ENCODE results near the gene MICOS13. TPM values are rescaled to one million over a fixed set of nuclear protein-coding genes. Genes with fewer than 3 reads are reported as not detected.

Gene MICOS13
- polyA plus RNA-seq, 1 of the 3 experiments (the other 2 are of a cell fraction): 112 TPM

DNA sequence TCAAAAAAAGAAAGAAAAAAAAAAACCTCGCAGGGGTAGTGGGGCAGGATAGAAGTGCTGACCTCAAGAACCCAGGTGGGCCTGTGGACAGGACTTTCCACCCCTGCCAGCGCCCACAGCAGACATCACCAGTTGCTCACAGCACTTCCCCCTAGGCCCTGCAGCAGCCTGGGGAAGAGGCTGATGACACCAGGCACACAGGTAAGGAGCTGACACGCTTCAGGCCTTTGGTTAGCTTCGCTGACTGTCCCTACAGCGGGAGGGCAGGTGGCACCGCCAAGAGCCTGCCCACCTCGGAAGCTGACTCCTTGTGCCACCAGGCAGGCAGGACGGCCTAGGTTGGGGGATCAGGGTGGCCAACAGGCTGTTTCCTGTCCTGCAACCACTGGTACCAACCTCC, 30.7 kb upstream of the MICOS13 start:
- ChIA-PET POLR2A (interaction anchor here (0.8 kb wide), 1 partner anchor 10 kb away, joined by 3 read pairs; the partner anchor contains the start of gene CATSPERD), CTCF (interaction anchor here (1.1 kb wide), 1 partner anchor 24 kb away, joined by 3 read pairs; no protein-coding TSS in a partner anchor)
- Histone ChIP-seq H3K4me1 (ENCODE audit: control insufficient read depth in 1 of 2, insufficient read depth in 2 of 2, low read depth in 1 of 2, low read length in 1 of 2) (no peaks in the 10 kb centered on the region), H3K9me2 (no peaks in the 10 kb centered on the region), H3K4me2 (no peak overlapping the region), H3K9ac (no peak overlapping the region), H3F3A (replicated peaks; ENCODE audit: insufficient read depth) (no peaks in the 10 kb centered on the region), H3K79me2 (ENCODE audit: insufficient read depth) (peaks cover 32% of the 10 kb centered on the region), H3K4me3 (ENCODE audit: low read depth in 2 of 2, low read length in 1 of 2) (no peak overlapping the region), H2AFZ (ENCODE audit: low read depth) (no peak overlapping the region), H3K27me3 (ENCODE audit: insufficient read depth) (no peaks in the 10 kb centered on the region), H3K27ac (ENCODE audit: low read depth in 2 of 2, low read length in 1 of 2) (no peak overlapping the region), H4K20me1 (ENCODE audit: insufficient read depth) (peaks cover 3% of the 10 kb centered on the region; the same call in 1 of the 2 replicates), H3K36me3 (replicated peaks in 1 of 2; ENCODE audit: control insufficient read depth in 1 of 2, insufficient read depth in 2 of 2, low read length in 1 of 2) (peaks cover 28 to 48% of the 10 kb centered on the region in 2 experiments), H3K9me3 (no peaks in the 10 kb centered on the region)
- TF ChIP-seq, protein P1, sequence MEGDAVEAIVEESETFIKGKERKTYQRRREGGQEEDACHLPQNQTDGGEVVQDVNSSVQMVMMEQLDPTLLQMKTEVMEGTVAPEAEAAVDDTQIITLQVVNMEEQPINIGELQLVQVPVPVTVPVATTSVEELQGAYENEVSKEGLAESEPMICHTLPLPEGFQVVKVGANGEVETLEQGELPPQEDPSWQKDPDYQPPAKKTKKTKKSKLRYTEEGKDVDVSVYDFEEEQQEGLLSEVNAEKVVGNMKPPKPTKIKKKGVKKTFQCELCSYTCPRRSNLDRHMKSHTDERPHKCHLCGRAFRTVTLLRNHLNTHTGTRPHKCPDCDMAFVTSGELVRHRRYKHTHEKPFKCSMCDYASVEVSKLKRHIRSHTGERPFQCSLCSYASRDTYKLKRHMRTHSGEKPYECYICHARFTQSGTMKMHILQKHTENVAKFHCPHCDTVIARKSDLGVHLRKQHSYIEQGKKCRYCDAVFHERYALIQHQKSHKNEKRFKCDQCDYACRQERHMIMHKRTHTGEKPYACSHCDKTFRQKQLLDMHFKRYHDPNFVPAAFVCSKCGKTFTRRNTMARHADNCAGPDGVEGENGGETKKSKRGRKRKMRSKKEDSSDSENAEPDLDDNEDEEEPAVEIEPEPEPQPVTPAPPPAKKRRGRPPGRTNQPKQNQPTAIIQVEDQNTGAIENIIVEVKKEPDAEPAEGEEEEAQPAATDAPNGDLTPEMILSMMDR (IDR thresholded peaks at IDR 0.05): no peak
- TF ChIP-seq, protein P2, sequence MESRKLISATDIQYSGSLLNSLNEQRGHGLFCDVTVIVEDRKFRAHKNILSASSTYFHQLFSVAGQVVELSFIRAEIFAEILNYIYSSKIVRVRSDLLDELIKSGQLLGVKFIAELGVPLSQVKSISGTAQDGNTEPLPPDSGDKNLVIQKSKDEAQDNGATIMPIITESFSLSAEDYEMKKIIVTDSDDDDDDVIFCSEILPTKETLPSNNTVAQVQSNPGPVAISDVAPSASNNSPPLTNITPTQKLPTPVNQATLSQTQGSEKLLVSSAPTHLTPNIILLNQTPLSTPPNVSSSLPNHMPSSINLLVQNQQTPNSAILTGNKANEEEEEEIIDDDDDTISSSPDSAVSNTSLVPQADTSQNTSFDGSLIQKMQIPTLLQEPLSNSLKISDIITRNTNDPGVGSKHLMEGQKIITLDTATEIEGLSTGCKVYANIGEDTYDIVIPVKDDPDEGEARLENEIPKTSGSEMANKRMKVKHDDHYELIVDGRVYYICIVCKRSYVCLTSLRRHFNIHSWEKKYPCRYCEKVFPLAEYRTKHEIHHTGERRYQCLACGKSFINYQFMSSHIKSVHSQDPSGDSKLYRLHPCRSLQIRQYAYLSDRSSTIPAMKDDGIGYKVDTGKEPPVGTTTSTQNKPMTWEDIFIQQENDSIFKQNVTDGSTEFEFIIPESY (IDR thresholded peaks at IDR 0.05; ENCODE audit: borderline replicate concordance, low read depth): no peak
- TF ChIP-seq POLR2AphosphoS5 (IDR thresholded peaks at IDR 0.05; ENCODE audit: low read depth, low read length): no peak
- no peak for TF ChIP-seq EP300 (IDR thresholded peaks at IDR 0.05; ENCODE audit: borderline replicate concordance in 1 of 2, low read depth in 1 of 2, low read length in 1 of 2)
- TF ChIP-seq RFX5 (IDR thresholded peaks at IDR 0.05; ENCODE audit: low read length): no peak
- TF ChIP-seq GATA2 (CRISPR knock-in tag; IDR thresholded peaks at IDR 0.05): no peak
- no peak for TF ChIP-seq FOXJ3 (CRISPR knock-in tag; IDR thresholded peaks at IDR 0.05)
- no peak for TF ChIP-seq NFIC (IDR thresholded peaks at IDR 0.05; ENCODE audit: borderline replicate concordance)
- TF ChIP-seq YY1 (IDR thresholded peaks at IDR 0.05; ENCODE audit: low read depth): no peak
- no peak for TF ChIP-seq CHD2 (IDR thresholded peaks at IDR 0.05; ENCODE audit: low read length, partially characterized antibody)
- TF ChIP-seq, protein P3, sequence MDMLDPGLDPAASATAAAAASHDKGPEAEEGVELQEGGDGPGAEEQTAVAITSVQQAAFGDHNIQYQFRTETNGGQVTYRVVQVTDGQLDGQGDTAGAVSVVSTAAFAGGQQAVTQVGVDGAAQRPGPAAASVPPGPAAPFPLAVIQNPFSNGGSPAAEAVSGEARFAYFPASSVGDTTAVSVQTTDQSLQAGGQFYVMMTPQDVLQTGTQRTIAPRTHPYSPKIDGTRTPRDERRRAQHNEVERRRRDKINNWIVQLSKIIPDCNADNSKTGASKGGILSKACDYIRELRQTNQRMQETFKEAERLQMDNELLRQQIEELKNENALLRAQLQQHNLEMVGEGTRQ (IDR thresholded peaks at IDR 0.05; ENCODE audit: borderline replicate concordance, low read depth, low read length): no peak
- no peak for TF ChIP-seq SMC3 (IDR thresholded peaks at IDR 0.05; ENCODE audit: low read depth, low read length)
- WGBS (ENCODE audit: low lambda C conversion rate): 100% methylated on average over 2 of the region's 8 CpGs
- DNase-seq: no peak

Measured in SK-N-SH (cell line).